NCI-H2081 (cell line): ENCODE data around the gene PIH1D1.

Source experiments
- DNase-seq, 2 experiments: peaks; one replicate each; lab custom pipeline; 2025; lab: John Stamatoyannopoulos, UW

Gene PIH1D1

GRCh38 chr19:49435670-49436069 lies 15.9 kb downstream of the PIH1D1 start:
- no peak for DNase-seq

DNA sequence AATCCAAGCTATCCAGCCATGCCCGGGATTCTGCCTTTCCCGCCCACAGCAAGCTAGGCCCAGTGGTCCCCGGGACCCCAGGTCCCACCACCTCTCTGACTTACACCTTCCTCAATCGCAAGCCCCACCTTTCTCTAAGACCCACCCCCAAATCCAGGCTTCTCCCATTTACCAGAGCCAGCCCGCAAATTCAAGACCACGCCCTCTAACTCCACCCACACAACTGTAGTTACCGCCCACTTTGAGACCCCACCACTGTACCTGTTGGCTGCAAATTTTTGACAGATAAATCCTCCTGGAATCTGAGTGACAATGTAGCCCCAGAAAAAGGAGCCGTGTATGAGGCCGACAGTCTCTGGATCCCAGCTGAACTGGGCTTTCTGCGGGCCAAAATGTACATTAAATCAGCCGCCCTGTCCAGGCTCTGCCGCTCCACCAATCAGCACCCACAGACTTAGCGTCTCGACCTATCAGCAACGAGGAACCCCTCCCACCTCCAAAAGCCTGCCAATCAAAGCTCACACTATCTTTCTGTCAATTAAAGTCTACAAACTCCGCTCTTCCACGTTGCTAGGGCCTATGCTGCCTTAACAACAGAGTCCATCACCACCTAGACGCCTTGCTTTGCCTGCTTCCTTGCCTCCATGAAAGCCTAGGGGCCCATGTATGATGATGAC lies 16.6 kb downstream of the PIH1D1 start:
- no peak for DNase-seq

DNA sequence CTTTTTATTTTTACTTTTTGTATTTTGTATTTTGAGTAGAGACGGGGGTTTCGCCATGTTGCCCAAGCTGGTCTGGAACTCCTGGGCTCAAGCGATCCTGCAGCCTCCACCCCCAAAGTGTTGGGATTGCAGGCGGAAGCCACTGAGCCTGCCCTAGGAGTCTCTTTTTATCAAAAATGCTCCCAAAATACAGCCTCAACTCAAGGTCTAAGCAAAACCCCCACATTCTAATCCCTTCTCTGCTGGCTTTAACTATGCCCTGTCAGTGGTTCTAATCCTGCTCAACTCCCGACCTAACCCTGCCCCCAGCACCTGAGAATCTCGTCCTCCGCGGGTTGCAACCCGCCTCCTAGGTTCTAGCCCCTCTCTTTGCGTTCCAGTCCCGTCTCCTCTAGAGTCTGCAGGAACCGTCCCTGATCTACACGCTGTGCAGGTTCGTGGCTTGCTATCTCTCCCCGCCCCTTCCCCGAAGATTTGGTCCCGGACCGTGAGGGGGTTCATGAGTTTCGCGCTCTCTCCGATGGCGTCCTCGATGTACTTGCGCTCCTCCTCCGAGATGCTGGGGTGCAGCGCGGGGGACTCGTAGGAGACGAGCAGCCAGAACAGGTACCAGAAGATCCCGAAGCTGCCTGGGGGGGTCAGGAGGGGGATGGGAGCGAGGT lies 18.2 kb downstream of the PIH1D1 start:
- DNase-seq = no peak

DNA sequence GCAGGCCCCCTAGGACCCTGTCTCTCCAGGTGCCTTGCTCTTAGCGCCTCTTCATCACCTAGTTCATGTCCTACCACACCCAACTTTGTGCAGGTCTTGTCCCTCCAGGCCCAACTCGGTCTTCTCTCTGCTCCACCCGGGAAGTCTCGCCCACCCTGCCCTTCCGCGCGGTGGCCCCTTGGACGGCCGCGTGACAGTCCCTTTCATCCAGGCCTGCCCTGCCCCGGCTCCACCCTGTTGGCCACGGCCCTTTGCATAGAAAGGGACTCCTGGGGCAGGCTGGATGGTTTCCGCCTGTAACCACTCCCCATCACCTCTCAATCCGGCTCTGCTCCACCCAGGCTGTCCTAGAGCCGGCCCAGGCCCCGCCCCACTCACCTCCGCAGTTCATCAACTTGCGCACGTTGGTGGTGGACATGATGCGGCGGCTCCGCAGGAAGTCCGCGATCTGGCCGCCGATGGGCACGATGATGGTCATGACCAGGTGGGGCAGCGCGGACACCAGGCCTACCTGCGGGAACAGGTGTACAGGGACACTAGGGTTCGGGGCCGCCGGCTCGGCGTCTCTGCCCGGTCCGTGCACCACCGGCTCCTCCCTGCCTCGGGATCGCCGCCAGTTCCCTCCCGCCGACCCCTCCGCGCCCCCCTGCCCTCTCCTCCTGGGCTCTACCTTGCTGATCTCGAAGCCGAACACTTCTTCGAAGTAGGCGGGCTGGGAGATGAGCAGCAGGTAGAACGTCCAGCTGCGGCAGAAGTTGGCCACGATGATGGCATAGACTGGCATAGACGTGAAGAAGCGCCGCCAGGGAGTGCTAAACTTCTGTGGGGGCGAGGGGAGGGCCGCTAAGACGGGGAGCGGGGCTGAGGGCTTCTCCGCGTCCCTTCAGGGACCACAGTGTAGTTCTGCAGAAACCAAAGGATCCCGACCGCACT lies 19.2 kb downstream of the PIH1D1 start:
- no peak for DNase-seq

- no peak for DNase-seq
Observed at GRCh38 chr19:49431330-49431749, 20.3 kb downstream of the PIH1D1 start.

GRCh38 chr19:49430678-49431329 lies 20.8 kb downstream of the PIH1D1 start:
- DNase-seq = no peak

DNA sequence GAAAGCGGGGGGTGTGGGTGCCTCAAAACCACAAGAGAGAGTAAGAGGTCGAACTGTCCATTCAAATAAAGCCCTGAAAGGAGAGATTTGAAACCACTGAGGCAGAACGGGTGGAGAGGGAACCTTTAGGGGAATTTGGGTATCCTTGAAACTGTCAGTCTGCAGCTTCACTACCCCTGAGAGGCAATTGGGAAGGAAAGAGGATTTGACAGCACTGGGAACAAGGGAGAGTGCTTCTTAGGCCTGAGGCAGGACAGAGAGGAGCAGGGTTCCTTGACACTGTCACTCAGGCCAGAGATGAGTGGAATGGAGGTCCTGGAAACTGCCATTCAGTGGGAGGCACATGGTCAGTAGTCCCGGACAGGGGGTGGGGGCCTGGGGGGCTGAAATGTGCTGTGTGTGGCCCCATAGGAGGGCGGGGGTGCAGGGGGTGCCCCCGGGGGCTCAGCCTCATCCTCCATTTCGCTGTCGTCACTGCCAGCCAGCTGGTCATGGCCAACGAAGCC lies 21.4 kb downstream of the PIH1D1 start:
- no peak for DNase-seq

GRCh38 chr19:49428547-49429451 lies 22.8 kb downstream of the PIH1D1 start:
- no peak for DNase-seq

- DNase-seq = no peak
Observed at GRCh38 chr19:49427855-49428546, 23.6 kb downstream of the PIH1D1 start.

DNA sequence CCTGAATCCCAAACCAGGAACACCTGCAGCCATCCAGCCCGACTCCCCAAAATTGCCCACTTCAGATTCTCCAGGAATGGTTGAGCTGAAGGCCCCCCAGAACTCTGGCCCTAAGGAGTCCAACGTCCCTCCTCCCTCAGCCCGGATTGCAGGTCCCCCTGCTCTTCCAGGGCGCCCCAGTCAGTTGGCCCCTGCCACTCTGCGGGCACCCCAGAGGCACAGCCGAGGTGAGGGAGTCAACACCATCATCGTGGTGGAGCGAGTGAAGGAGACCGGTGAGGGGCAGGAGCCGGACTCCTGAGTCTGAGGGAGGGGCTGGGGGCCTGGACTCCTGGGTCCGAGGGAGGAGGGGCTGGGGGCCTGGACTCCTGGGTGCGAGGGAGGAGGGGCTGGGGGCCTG lies 24.3 kb downstream of the PIH1D1 start:
- no peak for DNase-seq

DNA sequence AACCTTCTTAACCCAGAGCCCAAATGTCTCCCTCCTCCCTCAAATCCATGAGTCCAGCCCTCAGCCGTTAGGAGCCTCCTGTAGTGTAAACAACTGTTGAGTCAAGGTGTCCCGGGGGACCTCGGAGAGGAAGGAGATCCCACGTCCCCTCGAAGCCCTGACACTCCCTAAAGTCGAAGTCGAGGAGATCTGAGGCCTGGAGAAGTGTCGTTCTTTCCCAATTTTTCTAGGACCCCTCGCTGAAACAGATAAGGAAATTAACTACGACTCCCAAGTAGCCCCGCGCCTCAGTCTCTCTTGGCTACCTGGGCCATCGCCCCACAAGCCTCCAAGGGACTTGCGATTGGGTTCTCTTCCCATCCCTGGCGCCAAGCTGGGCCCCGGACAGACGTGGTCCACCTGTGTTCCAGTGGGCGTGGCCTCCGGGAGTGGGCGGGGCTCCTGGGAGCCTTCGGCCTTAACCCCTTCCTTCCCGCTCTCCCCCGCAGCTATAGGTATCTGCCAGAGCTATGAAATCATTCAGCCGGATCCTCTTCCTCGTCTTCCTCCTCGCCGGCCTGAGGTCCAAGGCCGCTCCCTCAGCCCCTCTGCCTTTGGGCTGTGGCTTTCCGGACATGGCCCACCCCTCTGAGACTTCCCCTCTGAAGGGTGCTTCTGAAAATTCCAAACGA lies 25.6 kb downstream of the PIH1D1 start:
- DNase-seq = no peak

GRCh38 chr19:49425178-49425577 lies 26.4 kb downstream of the PIH1D1 start, which contains the start of gene GFY:
Gene GFY (plus strand): TSS chr19:49425388. CDS start chr19:49426431, 1,043 bp downstream.
- no peak for DNase-seq

GRCh38 chr19:49423985-49424303 lies 27.7 kb downstream of the PIH1D1 start:
- DNase-seq = no peak

DNA sequence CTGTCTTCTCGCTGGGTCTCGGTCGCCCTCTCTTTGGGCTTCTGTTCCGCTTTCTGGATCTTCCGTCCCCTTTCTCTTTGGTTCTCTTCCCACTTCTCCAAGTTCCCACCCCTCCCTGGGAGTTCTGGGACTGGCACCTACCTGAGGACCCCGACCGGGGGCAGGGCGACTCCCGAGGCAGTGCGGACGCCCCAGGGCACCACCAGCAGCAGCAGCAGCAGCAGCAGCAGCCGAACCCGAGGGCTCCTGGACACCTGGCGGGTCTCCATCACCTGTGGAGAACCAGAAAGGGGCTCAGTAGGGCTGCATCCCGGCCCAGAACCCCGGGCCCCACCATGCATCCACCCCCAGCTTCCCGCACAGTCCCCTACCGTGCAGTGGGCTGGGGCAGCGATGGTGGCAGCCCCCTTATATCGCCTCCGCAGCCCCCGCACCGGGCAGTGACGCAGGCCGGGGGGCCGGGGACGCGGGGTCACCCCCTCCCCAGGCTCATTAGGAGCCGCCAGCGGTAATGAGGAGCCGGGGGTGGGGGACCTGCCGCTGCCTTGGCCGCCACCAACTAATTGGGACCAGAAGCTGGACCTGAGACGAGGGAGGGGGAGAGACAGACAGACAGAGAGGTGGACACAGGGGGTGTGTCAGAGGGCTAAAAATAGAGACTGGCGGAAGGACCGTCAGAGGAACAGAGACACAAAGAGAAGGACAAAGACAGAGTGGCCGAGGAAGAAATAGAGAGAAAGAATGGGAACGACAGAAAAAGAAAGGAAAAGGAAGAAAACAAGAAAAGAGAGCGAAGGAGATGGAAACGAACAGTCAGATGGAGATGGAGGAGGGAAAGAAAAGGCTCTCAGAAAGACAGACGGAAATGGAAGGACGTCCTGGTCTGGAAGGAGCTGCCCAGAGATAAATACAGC lies 28.3 kb downstream of the PIH1D1 start, which contains the start of gene PTH2:
TSS of gene PTH2 (minus strand) at position 371 of the 914 bp plus-strand sequence. CDS start at position 269, 102 bp downstream.
- no peak for DNase-seq

GRCh38 chr19:49422407-49423070 lies 29.1 kb downstream of the PIH1D1 start:
- peak in 1 of 2 experiments; percentile 18 for DNase-seq

- no peak for DNase-seq
Observed at GRCh38 chr19:49421878-49422202, 29.8 kb downstream of the PIH1D1 start.

DNA sequence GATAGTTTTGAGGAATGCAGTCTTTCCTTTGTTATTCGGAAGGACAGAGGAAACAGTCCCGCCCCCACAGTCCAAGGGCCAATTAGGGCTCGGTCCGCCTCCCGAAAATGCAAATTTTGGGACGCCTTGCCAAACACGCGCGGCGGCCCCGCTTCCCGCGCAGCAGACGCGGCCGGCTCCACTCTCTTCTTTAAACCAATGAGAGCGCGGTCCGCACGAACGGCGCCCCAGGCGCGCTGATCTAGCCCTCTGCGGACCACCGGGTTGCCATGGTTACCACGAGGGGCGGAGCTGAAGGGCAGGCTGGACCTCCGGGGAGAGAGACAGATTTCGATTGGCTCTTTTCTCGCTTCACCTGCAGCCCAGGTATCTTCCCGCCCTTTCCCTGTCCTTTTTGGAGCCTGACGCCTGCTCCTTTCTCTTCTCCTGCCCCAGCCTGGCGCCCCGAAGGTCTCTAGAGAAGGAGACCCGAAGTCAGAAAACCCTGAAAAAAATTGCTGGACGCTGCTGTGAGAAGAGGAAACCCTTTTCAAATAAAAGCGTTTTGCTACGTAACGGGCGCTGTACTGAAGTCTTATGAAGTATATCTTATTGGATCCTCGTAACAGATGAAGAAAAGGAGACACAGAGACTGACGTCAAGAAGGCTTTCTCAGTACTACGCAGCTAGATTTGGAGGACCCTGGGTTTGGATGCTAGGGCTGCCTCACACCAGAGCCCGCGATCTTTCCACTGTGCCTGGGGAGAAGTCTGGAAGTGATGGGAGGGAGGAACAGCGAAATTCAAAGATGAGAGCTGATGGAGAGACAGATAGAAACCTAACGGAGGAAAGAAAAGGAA lies 30.4 kb downstream of the PIH1D1 start:
- DNase-seq = peak; percentile 29 to 49
